GM21723 (cell line): ENCODE data around the gene BCCIP.

Experiments
- ATAC-seq: cut with Tn5 transposase; IDR thresholded peaks from one replicate; pipeline ENCODE4 v1.9.1; 2021; ENCODE audit warnings: mild to moderate bottlenecking, moderate library complexity; ENCODE audit not compliant: unreplicated experiment

The BCCIP gene

DNA sequence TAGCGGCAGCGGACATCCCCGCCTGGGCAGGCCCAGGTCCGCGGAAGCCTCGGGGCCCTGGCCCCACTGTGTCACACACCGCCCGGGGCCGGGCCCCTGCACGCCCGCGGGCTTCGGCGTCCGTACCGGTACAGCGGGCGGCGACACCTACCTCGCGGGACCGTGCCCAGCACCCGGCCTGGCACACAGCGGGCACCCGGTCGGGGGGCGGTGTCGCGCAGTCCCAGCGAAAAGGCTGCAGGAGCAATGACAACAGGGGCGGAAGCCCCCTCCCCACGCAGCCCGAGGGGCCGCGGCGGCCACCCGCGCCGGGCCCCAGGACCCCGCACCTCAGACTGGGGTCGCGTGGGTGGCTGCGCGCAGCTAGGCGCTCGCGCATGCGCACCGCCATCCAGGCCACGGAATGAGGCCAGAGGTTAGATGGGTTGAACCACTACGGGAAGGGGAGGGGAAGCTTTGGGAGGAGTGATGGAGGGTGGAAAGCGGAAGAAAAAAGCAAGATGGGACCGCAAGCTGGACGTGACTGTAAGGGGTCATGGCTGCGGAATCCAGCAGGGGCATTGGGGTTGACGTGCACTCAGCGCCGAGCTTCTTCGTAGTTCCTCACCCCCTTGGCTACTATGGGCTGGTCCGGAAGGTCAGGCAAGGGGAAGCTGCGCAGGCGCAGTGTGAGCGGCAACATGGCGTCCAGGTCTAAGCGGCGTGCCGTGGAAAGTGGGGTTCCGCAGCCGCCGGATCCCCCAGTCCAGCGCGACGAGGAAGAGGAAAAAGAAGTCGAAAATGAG is at the start of gene BCCIP, which contains the start of gene UROS:
BCCIP (plus strand) TSS at position 669 of the 785 bp plus-strand sequence; CDS start at position 681, 12 bp downstream.
UROS (minus strand) TSS at position 381 of the 785 bp plus-strand sequence. CDS start 6,759 bp downstream, outside the sequence.
- peak; percentile 81 for ATAC-seq

DNA sequence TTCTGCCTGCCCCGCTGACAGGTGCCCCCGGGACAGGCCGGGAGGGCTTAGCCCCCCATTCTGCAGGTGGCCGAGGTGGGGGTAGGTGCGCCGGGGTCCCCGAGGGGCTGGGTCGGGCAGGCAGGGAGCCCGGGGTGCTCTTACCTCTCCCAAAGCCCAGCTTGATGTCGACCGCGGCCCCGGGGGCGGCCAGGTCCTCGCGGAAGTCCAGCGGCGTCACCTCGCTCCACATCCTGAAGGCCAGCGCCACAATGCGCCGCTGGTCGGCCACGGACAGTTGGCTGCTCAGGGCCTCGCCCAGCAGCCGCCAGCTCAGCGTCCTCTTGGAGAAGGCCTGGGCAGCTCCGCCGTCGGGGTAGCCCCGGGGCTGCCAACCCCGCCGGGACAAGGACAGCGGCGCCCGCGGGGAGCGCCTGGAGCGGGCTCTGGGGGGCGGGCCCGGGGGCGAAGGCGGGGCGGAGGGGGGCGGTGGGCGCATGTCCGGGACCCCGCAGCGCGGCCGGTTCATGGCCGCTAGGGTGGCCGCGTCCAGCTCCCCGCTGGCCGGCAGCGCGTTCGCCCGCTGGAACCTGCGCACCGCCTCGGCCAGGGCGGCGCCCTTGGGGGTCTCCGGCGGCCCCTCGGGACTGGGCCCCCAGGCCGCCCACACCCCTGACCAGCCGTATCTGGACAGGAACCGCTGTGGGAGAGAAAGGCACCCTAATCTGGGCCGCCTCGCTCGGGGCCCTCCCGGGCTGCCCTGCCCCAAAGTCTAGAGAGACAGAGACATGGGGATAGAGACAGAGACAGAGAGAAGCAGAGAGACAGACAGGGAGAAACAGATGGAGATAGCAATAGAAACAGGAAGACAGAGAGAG is 49.4 kb upstream of the BCCIP start:
- no peak for ATAC-seq

DNA sequence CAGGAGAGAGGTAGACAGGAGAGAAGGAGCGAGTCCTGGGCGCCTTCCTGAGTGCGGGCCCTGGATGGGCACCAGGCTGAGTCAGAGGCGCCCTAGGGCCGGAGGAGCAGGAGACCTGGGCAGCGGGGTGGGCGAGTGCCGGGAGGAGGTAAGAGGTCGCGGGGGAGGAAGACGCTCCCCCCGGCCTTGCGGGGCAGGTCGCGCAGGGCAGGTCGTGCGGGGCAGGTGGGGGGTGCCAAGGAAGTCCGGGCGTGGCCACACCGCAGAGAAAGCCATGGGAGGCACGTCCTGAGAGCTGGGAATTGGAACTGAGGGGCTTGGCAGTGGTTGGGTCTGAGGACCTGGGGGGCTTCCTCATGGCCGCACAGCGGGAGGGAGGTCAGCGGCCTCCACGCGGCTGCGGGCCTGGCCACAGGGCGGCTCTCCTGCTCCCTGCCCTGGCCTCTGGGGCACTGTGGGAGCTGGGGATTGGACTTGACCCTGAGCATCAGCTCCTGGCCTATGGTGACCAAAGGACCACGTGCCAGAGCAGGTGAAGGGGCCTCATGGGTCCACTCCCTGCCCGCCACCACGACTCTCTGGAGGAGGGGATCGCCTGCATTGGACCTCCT is 48.7 kb upstream of the BCCIP start:
- no peak for ATAC-seq

DNA sequence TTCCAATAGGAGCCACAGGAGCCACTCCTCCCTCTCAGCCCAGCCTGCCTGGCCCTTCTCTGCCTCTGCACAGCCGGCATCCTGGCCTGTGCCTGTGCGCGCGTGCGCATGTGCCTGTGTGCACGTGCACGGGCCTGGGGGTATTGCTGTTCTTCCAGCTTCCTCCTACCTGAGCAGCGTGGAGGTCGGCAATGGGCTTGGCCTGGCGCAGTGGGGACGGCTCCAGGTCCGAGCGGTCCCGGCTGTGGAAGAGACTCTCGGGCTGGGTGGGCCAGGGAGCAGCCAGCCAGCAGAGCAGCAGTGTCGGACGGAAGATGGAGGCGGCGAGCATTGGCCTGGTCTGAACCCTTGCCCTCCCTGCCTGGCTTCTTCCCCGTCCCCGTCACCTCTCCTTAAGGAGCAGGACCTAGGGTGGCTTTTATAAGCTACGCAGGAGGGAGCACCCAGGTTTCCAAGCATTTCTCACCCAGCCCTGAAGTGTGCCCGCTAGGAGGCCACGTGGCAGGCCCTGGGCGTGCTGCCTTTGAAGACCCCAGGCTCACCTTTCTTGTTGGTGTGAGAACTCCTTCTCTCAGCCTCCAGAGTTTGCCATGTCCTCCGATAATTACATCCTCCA is 47.7 kb upstream of the BCCIP start, which contains the start of gene MMP21:
MMP21 (minus strand) TSS at position 331 of the 616 bp plus-strand sequence; CDS start at position 331, 0 bp downstream.
- ATAC-seq, result no peak

GRCh38 chr10:125777806-125778205 is 45.5 kb upstream of the BCCIP start:
- no peak for ATAC-seq

DNA sequence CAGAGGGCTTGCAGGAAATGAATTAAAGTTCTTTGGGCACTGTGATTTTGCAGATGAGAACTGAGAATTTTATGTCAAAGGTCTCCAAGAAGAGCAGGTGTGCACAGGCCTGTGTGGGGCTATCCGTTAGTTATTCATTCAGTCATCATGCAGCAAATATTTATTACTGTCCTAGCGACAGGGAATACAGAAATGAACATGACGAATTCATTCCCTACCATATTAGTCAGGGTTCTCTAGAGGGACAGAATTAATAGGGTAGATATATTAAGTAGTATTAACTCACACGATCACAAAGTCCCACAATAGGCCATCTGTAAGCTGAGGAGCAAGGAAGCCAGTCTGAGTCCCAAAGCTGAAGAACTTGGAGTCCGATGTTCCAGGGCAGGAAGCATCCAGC is 44.8 kb upstream of the BCCIP start:
- ATAC-seq, result no peak

DNA sequence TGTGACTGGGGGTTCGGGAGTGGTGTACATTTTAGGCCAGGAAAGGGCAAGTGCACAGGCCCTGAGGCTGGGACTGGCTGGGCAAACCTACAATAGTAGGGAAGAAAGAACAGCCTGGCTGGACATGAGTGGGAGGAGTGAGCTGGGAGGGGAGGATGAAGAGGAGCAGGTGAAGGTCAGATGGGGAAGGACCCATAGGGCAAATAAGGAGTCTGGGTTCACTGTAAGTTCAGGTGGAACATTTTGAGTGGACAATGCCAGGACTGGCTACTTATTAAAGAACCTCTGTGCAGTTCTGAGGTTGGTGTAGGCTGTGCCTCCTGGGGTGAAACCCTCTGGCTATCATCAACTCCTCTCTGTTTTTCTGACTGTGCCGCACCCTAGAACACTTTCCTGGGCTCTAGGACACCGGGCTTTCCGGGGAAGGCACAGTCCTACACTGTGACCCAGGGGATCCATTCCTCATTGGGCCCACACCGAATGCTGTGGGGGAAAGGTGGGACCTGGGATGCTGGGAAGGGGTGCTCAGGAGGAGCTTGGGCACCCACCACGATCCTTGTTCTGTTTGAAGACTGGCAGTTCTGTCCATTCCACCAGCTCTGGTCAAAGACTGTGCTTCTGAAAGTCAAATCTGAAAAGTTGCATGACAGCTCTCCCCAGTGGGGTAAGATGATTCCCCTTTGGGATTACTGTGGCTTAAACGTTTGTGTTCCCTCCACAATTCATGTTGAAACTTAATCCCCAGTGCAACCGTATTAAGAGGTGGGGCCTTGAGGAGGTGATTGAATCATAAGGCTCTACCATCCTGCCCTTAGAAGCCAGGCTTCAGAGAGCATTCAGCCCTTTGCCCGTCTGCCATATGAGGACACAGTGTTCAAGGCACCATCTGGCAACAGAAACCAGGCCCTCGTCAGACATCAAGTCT is 43.7 kb upstream of the BCCIP start:
- no peak for ATAC-seq

GRCh38 chr10:125781374-125781773 is 42.0 kb upstream of the BCCIP start:
- no peak for ATAC-seq

DNA sequence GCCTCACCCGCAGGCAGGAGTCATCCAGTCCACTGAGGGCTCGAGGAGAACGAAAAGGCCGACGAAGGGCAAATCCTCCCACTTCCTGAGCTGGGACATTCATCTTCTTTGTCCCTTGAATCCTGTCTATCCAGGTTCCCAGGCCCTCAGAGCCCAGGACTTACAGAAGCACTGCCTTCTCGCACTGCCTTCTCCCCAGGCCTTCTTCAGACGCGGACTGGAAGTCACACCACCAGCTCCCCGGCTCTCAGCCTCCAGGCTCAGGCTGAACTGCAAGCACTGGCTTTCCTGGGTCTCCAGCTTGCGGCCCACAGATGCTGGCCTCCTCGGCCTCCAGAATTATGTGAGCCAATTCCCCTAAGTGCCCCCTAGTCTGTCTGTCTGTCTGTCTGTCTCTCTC is 41.3 kb upstream of the BCCIP start:
- ATAC-seq, result no peak

GRCh38 chr10:125782616-125783015 is 40.7 kb upstream of the BCCIP start:
- ATAC-seq, result no peak

DNA sequence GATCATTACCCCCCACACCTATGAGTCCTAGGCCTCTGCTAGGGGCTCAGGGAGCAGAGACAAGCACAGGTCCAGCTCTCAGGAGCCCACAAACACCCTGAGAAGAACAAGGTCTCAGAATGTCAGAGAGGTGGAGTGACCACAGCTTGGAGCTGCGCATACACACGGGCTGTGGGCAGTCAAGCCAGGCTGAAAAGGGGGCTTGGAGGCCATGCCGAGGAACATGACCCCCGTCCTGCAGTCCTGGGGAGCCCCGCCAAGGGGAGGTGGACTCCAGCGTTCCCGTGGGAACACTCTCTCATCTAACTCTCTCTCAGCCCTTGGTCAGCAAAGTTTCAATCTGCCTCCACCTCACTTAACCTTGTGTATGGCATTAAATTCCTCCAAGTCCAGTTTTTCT is 39.9 kb upstream of the BCCIP start:
- no peak for ATAC-seq

GRCh38 chr10:125783957-125784356 is 39.4 kb upstream of the BCCIP start:
- peak; percentile 91 for ATAC-seq

DNA sequence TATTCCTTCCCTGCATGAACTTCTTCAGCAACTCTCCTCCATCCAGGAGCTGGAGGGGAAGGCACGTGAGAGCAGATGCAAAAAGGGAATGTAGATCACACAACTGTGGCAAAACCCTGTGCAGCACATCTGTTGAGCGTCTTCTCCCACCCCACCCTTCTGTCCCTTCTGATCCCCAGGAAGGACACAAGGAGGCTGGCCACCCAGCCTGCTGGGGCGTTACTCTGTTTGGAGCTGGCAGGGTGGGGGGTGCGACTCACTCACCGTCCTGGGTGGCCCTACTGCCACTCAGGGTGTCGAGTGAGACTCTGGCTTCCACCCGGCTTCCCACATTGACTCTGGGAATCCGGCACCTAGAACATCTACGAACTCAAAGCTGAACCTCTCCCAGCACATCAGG is 37.6 kb upstream of the BCCIP start:
- no peak for ATAC-seq

DNA sequence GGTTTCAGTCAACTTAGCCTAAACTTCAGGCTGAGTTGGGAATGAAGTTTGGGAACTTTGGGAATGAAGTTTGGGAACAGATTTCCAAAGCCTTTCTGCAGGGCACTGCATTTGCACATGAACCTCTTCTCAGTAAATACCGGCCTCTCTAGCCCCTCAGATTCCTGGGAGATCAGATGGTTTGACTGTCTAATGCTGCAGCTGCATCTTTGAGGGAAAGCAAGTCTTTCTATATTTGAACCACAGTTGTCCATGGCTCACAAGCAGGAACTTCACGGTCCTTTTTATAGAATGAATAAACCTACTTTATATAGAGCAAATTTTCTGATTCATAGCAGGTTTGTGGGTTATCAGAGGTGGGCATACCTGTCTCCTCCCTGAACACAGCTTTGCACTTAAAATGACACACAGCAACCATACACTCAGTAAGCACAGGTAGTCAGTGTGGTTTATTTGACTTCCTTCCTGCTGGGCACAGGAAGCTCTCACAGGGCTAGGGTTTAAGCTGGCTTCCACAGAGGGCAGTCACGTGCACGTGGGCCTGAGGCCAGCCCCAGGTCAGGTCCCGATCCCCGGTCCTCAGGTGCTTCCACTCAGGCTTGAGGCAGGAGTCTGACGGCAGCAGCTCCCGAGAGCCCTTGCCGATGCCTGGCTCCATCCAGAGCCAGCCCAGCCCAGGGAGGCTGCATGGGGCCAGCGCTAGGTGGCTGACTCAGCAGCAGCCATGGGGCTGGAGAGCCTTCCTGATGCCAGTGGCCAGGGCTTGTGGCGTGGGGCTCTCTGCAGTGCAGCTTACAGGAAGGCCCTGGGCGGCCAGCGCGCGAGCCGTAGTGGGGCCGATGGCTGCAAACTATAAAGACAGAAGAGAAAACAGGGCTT is 35.0 kb upstream of the BCCIP start:
- no peak for ATAC-seq

GRCh38 chr10:125792342-125793300 is 30.7 kb upstream of the BCCIP start:
- no peak for ATAC-seq

GRCh38 chr10:125795128-125795527 is 28.2 kb upstream of the BCCIP start:
- ATAC-seq, result no peak

GRCh38 chr10:125795637-125796190 is 27.6 kb upstream of the BCCIP start:
- no peak for ATAC-seq
